ENCODE measurements around the gene LYRM4. TPM values are rescaled to one million over a fixed set of nuclear protein-coding genes. Genes with fewer than 3 reads are reported as not detected.
A peak's percentile ranks its signal among the peaks of the same experiment; 100 is the strongest.

LYRM4 gene
- total and polyA plus RNA-seq, 9 of the 15 experiments (the other 6 are each of a cell fraction or from before 2014, with no cell fraction given) = 24.2 to 69.4 (median 41.8) TPM

DNA sequence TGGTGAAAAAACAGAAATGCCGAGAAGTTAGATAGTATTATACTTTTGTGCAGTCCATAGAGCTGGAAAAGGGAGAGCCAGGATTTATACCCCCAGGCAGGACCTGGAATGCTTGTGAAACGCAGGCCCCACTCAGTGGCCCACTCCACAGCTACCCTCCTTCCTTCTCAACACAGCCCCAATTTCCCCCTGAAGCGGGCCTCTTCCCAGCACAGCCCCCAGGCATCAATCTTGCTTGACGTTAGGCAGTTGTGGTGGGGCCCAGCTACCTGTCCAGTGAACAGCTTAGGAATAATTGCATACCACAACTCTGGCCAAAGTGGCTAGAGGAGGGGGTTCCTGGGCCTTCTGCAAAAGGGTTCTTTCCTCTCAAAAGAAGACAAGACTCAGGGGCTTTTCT is 114.4 kb downstream of the LYRM4 start (continued):
- TF ChIP-seq, protein P1, sequence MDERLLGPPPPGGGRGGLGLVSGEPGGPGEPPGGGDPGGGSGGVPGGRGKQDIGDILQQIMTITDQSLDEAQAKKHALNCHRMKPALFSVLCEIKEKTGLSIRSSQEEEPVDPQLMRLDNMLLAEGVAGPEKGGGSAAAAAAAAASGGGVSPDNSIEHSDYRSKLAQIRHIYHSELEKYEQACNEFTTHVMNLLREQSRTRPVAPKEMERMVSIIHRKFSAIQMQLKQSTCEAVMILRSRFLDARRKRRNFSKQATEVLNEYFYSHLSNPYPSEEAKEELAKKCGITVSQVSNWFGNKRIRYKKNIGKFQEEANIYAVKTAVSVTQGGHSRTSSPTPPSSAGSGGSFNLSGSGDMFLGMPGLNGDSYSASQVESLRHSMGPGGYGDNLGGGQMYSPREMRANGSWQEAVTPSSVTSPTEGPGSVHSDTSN (CRISPR knock-in tag; IDR thresholded peaks at IDR 0.05; ENCODE audit: low read depth) = no peak
- TF ChIP-seq, protein P1 (tag; conservative IDR thresholded peaks at IDR 0.05; ENCODE audit: low read depth) = no peak
- TF ChIP-seq ERF (CRISPR knock-in tag; IDR thresholded peaks at IDR 0.05) (no peak), ZNF347 (CRISPR knock-in tag; IDR thresholded peaks at IDR 0.05; ENCODE audit: low read depth) (no peak), EWSR1 (IDR thresholded peaks at IDR 0.05; ENCODE audit: borderline replicate concordance, low read depth, partially characterized antibody) (no peak), SMARCB1 (IDR thresholded peaks at IDR 0.05; ENCODE audit: insufficient read length, low read depth) (no peak)

DNA sequence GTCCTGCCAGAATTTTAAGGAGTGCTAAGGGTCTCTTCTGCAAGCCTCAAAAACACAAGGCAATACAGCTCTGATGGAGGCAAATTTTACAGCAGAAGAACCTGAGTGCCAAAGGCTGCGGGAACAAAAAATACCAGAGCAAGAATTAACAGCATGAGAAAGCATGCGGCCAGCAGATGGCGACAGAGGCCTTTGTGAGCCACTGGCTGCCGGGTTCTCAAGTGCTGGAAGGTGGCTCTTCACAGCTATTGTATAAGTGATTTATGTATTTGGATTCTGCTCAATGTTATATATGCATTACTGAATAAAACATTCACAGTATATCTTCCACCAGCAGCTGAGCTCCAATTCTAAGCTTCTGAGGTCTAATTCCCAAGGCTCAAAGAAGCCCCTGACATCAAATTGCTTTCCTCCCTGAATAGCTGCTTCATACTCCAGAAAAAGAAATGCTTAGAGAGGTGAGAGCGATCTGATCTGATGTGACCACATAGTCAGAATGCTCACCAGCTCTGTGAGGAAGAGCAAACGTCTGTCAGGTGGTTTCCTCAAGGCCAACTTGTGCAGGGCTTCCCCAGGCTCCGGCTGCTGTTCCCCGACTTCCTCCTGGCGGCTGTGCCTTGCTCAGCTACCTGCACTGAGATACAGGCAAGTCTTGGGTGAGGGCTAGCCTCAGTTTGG is 117.0 kb downstream of the LYRM4 start:
- no TSS peak for BruUV-seq (replicated peaks)
- FAIRE-seq = peak; percentile 93
- peak; percentile 70 to 86 (median 76) for DNase-seq (ENCODE audit: extremely low read depth in 1 of 4, low spot score in 3 of 4)
- 32% methylated on average over 9 of the region's 9 CpGs for WGBS (ENCODE audit: insufficient coverage, low coverage, missing lambda C conversion rate)
- POLR2A ChIA-PET = interaction anchor here (0.6 to 1.4 kb wide), 7 partner anchors 9 to 252 kb away, joined by 3 to 7 read pairs (median 4); no protein-coding TSS in a partner anchor
- H3K27ac ChIP-seq (ENCODE audit: extremely low read depth, low read depth, low read length) = no peak overlapping the region
- H3K9me3 ChIP-seq (replicated peaks; ENCODE audit: control insufficient read depth, insufficient read depth, low read depth, low read length) = no peaks in the 10 kb centered on the region
- peak; percentile 95 for ATAC-seq
- CTCF ChIA-PET (ENCODE audit: low intra/inter-chr PET ratio) = interaction anchor here (0.7 to 2.9 kb wide), 6 partner anchors 132 to 1404 kb away, joined by 3 to 37 read pairs (median 6); no protein-coding TSS in a partner anchor
- H2AFZ ChIP-seq (ENCODE audit: low read depth, low read length) = no peak overlapping the region
- intact Hi-C loops (cut with micrococcal nuclease) (loop anchor here (1.0 to 5.0 kb wide), 5 partner anchors 71 to 259 kb away; no protein-coding TSS in a partner anchor), in situ Hi-C loops (cut with MboI) (loop anchor here (5.0 to 25.0 kb wide), 2 partner anchors 259 to 1394 kb away; no protein-coding TSS in a partner anchor)
- H3K9ac ChIP-seq (ENCODE audit: insufficient read depth in 1 of 2, low read depth in 2 of 2, low read length in 2 of 2) = no peak overlapping the region
- no peak overlapping the region for H3K4me3 ChIP-seq
- no peaks in the 10 kb centered on the region for H3K79me2 ChIP-seq (ENCODE audit: control insufficient read depth, insufficient read depth, low read length)
- H3K4me2 ChIP-seq (ENCODE audit: insufficient read depth, low read length) = no peak overlapping the region
- 0 out of 3 replicates have a peak, but pooled peaks cover 2% of the 10 kb centered on the region for H3K36me3 ChIP-seq (ENCODE audit: control insufficient read depth, insufficient read depth, low read length)
- no peaks in the 10 kb centered on the region for H3K9me1 ChIP-seq (ENCODE audit: control insufficient read depth, insufficient read depth, low read length)
- H4K20me1 ChIP-seq (replicated peaks; ENCODE audit: control insufficient read depth, insufficient read depth, low read length) = no peaks in the 10 kb centered on the region; the same call in 1 of the 2 replicates
- H3K4me1 ChIP-seq (replicated peaks in 1 of 2; ENCODE audit: control insufficient read depth in 2 of 2, insufficient read depth in 2 of 2, low read length in 2 of 2) = no peaks in the 10 kb centered on the region
- H3K27me3 ChIP-seq (ENCODE audit: control insufficient read depth in 2 of 2, insufficient read depth in 2 of 2, low read length in 2 of 2) = no peaks in the 10 kb centered on the region
- TF ChIP-seq ZNF766 (CRISPR knock-in tag; conservative IDR thresholded peaks at IDR 0.05) = no peak
- TF ChIP-seq, protein P2, sequence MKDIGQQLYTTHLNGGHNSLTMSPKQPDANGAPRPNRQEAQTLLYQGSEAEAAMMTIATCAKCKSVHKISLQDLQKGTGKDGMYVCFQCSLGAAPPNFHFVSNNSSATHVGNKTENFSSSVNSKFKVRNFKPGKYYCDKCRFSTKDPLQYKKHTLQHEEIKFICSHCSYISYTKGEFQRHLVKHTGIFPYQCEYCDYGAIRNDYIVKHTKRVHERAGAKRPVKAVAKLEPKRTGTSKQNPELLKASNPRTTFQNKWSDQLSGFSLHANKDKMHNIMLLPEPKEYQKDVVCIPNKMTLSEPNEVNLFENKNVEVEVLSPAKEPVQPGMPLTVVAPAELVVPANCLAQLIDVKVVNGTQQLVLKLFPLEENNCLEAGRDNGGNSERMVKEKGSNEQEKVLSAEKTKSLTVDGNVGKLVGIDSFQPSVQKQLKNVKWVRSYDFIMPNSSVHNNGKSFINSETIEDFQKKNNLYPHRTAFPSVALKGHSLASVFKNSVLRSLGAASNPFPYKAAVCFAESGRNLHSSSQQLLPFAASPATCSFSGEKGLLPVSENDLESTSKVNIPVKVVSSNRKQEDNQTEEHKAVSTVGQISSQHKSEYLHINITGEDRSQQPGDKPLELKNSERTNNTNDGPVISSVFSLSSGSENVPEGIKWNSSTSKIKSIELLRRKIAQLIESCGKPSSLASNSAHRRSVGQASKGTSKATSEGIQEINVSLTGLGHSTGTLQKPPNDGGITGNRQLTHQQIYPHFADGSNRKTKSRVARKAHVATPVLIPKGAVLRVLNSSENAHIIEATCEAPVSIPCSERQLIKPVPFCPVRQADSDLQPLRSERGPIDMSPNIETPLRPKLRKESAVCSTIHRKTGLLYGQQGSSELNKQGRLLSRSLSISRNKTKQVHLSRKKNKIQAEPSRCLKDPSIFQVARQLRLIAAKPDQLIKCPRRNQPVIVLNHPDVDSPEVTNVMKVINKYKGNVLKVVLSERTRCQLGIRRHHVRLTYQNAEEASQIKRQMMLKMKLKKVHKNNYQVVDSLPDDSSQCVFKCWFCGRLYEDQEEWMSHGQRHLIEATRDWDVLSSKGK (CRISPR knock-in tag; IDR thresholded peaks at IDR 0.05) = no peak
- TF ChIP-seq, protein P3, sequence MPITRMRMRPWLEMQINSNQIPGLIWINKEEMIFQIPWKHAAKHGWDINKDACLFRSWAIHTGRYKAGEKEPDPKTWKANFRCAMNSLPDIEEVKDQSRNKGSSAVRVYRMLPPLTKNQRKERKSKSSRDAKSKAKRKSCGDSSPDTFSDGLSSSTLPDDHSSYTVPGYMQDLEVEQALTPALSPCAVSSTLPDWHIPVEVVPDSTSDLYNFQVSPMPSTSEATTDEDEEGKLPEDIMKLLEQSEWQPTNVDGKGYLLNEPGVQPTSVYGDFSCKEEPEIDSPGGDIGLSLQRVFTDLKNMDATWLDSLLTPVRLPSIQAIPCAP (CRISPR knock-in tag; IDR thresholded peaks at IDR 0.05; ENCODE audit: borderline replicate concordance) = no peak
- no peak for TF ChIP-seq NFE2L1 (tag; IDR thresholded peaks at IDR 0.05; ENCODE audit: borderline replicate concordance, low read depth)
- TF ChIP-seq ZNF263 (CRISPR knock-in tag; IDR thresholded peaks at IDR 0.05; ENCODE audit: borderline replicate concordance) = no peak

All from K562 (cell line).